Progenitor cell of endocrine pancreas (in vitro differentiated cells): ENCODE measurements around the gene ISYNA1. TPM values are rescaled to one million over a fixed set of nuclear protein-coding genes. Genes with fewer than 3 reads are reported as not detected.
A peak's percentile ranks its signal among the peaks of the same experiment; 100 is the strongest.

Source experiments
- DNase-seq: peaks from one replicate; pipeline ENCODE4 v3.0.0; 2021; ENCODE audit warnings: low spot score; ENCODE audit not compliant: unreplicated experiment
- H3K27ac Mint-ChIP-seq: 2 replicates; pipeline ENCODE4 v1.8.0; 2021; ENCODE audit warnings: mild to moderate bottlenecking, moderate library complexity, mixed read lengths
- H3K27me3 Mint-ChIP-seq: 2 replicates; pipeline ENCODE4 v1.8.0; 2021; ENCODE audit warnings: mixed read lengths
- H3K36me3 Mint-ChIP-seq: 2 replicates; pipeline ENCODE4 v1.8.0; 2022; ENCODE audit warnings: mixed read lengths; ENCODE audit not compliant: insufficient read depth
- H3K4me1 Mint-ChIP-seq: 2 replicates; pipeline ENCODE4 v1.8.0; 2021; ENCODE audit warnings: low read depth, mixed read lengths
- H3K4me3 Mint-ChIP-seq: 2 replicates; pipeline ENCODE4 v1.8.0; 2021; ENCODE audit warnings: low read depth, mild to moderate bottlenecking, moderate library complexity, mixed read lengths
- H3K9me3 Mint-ChIP-seq: 2 replicates; pipeline ENCODE4 v1.8.0; 2021; ENCODE audit warnings: low read depth, mixed read lengths
- total RNA-seq: library from RNA; stranded (reverse); gene quantifications from 2 replicates; pipeline ENCODE4 v1.2.1, GENCODE V29; 2021
- TF ChIP-seq, protein P1 (sequence below): fragments of 200-600 bp; sonication (generic); IDR thresholded peaks from one replicate; pipeline ENCODE4 v1.5.0; 2021; ENCODE audit warnings: antibody characterized with exemption, mild to moderate bottlenecking; ENCODE audit not compliant: unreplicated experiment

The ISYNA1 gene
- total RNA-seq, 1 donor from 2014 or later: 234 TPM

DNA sequence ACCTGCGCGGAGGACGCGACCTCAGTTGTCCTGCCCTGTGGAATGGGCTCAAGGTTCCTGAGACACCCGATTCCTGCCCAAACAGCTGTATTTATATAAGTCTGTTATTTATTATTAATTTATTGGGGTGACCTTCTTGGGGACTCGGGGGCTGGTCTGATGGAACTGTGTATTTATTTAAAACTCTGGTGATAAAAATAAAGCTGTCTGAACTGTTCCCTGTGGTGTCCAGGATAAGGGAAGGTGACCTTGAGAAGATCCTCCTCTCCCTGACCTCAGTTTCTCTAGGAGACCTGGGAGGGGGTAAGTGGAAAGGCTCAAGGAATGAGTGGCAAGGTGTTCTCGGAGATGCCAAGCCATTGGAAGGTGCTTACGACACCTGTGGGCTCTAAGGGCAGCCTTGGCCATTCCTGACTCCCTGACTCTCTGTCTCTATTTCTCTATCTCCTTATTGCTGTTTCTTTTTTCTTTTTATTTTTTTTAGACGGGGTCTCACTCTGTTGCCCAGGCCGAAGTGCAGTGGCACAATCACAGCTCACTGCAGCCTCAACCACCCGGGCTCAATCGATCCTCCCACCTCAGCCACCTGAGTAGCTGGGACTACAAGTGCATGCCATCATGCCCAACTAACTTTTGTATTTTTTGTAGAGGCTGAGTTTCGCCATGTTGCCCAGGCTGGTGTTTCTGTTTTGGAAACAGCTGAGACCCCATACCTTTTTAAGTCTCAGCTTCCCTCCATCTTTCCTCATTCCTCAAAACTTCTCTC, 48.8 kb downstream of the ISYNA1 start:
- Mint-ChIP-seq H3K27me3 (no peaks in the 10 kb centered on the region), H3K36me3 (peaks cover 3% of the 10 kb centered on the region), H3K9me3 (no peaks in the 10 kb centered on the region), H3K27ac (no peak overlapping the region), H3K4me1 (peaks cover 14% of the 10 kb centered on the region), H3K4me3 (no peak overlapping the region)
- no peak for DNase-seq
- TF ChIP-seq, protein P1, sequence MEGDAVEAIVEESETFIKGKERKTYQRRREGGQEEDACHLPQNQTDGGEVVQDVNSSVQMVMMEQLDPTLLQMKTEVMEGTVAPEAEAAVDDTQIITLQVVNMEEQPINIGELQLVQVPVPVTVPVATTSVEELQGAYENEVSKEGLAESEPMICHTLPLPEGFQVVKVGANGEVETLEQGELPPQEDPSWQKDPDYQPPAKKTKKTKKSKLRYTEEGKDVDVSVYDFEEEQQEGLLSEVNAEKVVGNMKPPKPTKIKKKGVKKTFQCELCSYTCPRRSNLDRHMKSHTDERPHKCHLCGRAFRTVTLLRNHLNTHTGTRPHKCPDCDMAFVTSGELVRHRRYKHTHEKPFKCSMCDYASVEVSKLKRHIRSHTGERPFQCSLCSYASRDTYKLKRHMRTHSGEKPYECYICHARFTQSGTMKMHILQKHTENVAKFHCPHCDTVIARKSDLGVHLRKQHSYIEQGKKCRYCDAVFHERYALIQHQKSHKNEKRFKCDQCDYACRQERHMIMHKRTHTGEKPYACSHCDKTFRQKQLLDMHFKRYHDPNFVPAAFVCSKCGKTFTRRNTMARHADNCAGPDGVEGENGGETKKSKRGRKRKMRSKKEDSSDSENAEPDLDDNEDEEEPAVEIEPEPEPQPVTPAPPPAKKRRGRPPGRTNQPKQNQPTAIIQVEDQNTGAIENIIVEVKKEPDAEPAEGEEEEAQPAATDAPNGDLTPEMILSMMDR: no peak

- H3K4me3 Mint-ChIP-seq: peak overlapping the region; percentile 35
These were observed 49.6 kb downstream of the ISYNA1 start for GRCh38 chr19:18388100-18388959.

GRCh38 chr19:18386543-18387271, 51.2 kb downstream of the ISYNA1 start:
- H3K4me3 Mint-ChIP-seq: peak overlapping the region; percentile 76
- H3K4me1 Mint-ChIP-seq: peaks cover 21% of the 10 kb centered on the region
- H3K27ac Mint-ChIP-seq: no peak overlapping the region
- H3K27me3 Mint-ChIP-seq: no peaks in the 10 kb centered on the region
- TF ChIP-seq, protein P1: no peak
- peaks cover 3% of the 10 kb centered on the region for H3K36me3 Mint-ChIP-seq
- H3K9me3 Mint-ChIP-seq: no peaks in the 10 kb centered on the region
- DNase-seq: no peak

More at GRCh38 chr19:18388100-18388959, 49.6 kb downstream of the ISYNA1 start:
- TF ChIP-seq, protein P1: peak; percentile 100
- H3K27ac Mint-ChIP-seq: peak overlapping the region; percentile 49
- no peaks in the 10 kb centered on the region for H3K9me3 Mint-ChIP-seq
- peak; percentile 84 for DNase-seq
- no peaks in the 10 kb centered on the region for H3K27me3 Mint-ChIP-seq
- H3K4me1 Mint-ChIP-seq: peaks cover 14% of the 10 kb centered on the region
- H3K36me3 Mint-ChIP-seq: peaks cover 3% of the 10 kb centered on the region

GRCh38 chr19:18385675-18386542, 52.0 kb downstream of the ISYNA1 start, which contains the start of gene GDF15:
GDF15 (plus strand) TSS chr19:18386158; CDS start chr19:18386190, 32 bp downstream.
- H3K9me3 Mint-ChIP-seq: no peaks in the 10 kb centered on the region
- TF ChIP-seq, protein P1: peak; percentile 67
- H3K27me3 Mint-ChIP-seq: no peaks in the 10 kb centered on the region
- H3K4me1 Mint-ChIP-seq: peaks cover 22% of the 10 kb centered on the region
- DNase-seq: peak; percentile 59
- peak within 1 kb of the TSS; percentile 85 for H3K27ac Mint-ChIP-seq
- H3K36me3 Mint-ChIP-seq: peaks cover 3% of the 10 kb centered on the region
- H3K4me3 Mint-ChIP-seq: peak within 1 kb of the TSS; percentile 76
